Lung (tissue), 12 donors: ENCODE results near the gene PTPRD. TPM values are rescaled to one million over a fixed set of nuclear protein-coding genes. Genes with fewer than 3 reads are reported as not detected.

Experiments
- ATAC-seq: fragments of 200-7000 bp; cut with Tn5 transposase; one replicate; pipeline ENCODE4 v1.9.1; 2020; ENCODE audit warnings: moderate number of reproducible peaks; ENCODE audit not compliant: insufficient read depth, low FRiP score
- DNase-seq, 3 donors: peaks; one replicate each; pipeline ENCODE4 v3.0.0-alpha.2; 2013 to 2017
- H3K27ac ChIP-seq, 2 donors: one replicate each; pipeline ENCODE4 v1.5.1; 2013; ENCODE audit warnings: mild to moderate bottlenecking in 2 of 2, moderate library complexity in 2 of 2, control low read depth in 1 of 2, inconsistent platforms in 1 of 2, low read depth in 1 of 2, low read length in 1 of 2
- H3K27me3 ChIP-seq, 3 donors: one replicate each; pipeline ENCODE4 v1.5.1; 2013; ENCODE audit warnings: low read length in 2 of 3; ENCODE audit not compliant: control insufficient read depth in 3 of 3, insufficient read depth in 3 of 3
- H3K36me3 ChIP-seq, 4 donors: one replicate each; pipeline ENCODE4 v1.5.1; 2013; ENCODE audit warnings: low read length in 4 of 4, mild to moderate bottlenecking in 1 of 4, moderate library complexity in 1 of 4; ENCODE audit not compliant: control insufficient read depth in 4 of 4, insufficient read depth in 4 of 4
- H3K4me1 ChIP-seq, 5 donors: one replicate each; pipeline ENCODE4 v1.5.1; 2013; ENCODE audit warnings: low read length in 5 of 5, mild to moderate bottlenecking in 2 of 5, moderate library complexity in 1 of 5; ENCODE audit not compliant: control insufficient read depth in 5 of 5, insufficient read depth in 5 of 5
- H3K4me3 ChIP-seq: one replicate; pipeline ENCODE4 v1.5.1; 2013; ENCODE audit warnings: mild to moderate bottlenecking, control low read depth, moderate library complexity
- H3K9ac ChIP-seq, 2 donors: one replicate each; pipeline ENCODE4 v1.5.1; 2013; ENCODE audit warnings: low read length in 2 of 2, control low read depth in 1 of 2; ENCODE audit not compliant: insufficient read depth in 1 of 2
- H3K9me3 ChIP-seq, 4 donors: one replicate each; pipeline ENCODE4 v1.5.1; 2013; ENCODE audit warnings: low read length in 3 of 4, mild to moderate bottlenecking in 1 of 4, moderate library complexity in 1 of 4; ENCODE audit not compliant: control insufficient read depth in 4 of 4, insufficient read depth in 3 of 4
- CTCF ChIP-seq: IDR thresholded peaks from 2 replicates; pipeline ENCODE4 v1.5.1; 2012; ENCODE audit warnings: mild to moderate bottlenecking; ENCODE audit errors: control extremely low read depth, extremely low read depth
- WGBS, 2 donors: extraction: QIAGEN DNeasy Blood & Tissue Kit; methylation state at CpG; one replicate each; pipeline ENCODE4 v1.1.7; 2013; 5-methylcytosine and 5-hydroxymethylcytosine counted together
- polyA plus RNA-seq, 2 donors: library from polyadenylated mRNA; stranded (reverse); fragments of 200-250 nt; gene quantifications; one replicate each; pipeline ENCODE4 v1.2.1, GENCODE V29; 2013
- total RNA-seq, 2 donors: library from RNA; depleted of rRNA in 1 of 2; stranded (reverse); fragments of >200 nt in 1 of 2; gene quantifications; one replicate each; pipeline ENCODE4 v1.2.1, GENCODE V29; 2014 to 2021
- donor health status: control.
- donor health status: control.
- donor health status: Bipolar disorder and iron deficiency.
- donor health status: healthy.
- donor health status: DM: yes; HTN: yes; CAD: no.

PTPRD gene
- total and polyA plus RNA-seq, 4 donors = 1.9 to 145 (median 13.7) TPM

- WGBS, 2 donors = 90 to 91% methylated on average over 3 of the region's 3 CpGs
- Histone ChIP-seq H3K27me3 (no peaks in the 10 kb centered on the region), H3K27ac (no peak overlapping the region), H3K9me3 (peaks cover 0 to 4% (median 0%) of the 10 kb centered on the region in 4 donors), H3K36me3 (no peaks in the 10 kb centered on the region), H3K4me3 (no peak overlapping the region), H3K4me1 (no peaks in the 10 kb centered on the region), H3K9ac (no peak overlapping the region)
- no peak for ATAC-seq
- no peak for DNase-seq
- TF ChIP-seq CTCF = no peak
Observed at GRCh38 chr9:9919174-9919775, 693.5 kb downstream of the PTPRD start.

- H3K27me3 ChIP-seq = no peaks in the 10 kb centered on the region
- peaks cover 0 to 7% (median 0%) of the 10 kb centered on the region in 4 donors for H3K9me3 ChIP-seq
- ATAC-seq (no peak), DNase-seq (no peak)
- H3K27ac ChIP-seq = no peak overlapping the region
- H3K4me3 ChIP-seq = no peak overlapping the region
- H3K9ac ChIP-seq = no peak overlapping the region
- no peaks in the 10 kb centered on the region for H3K4me1 ChIP-seq
- no peaks in the 10 kb centered on the region for H3K36me3 ChIP-seq
- no peak for TF ChIP-seq CTCF
Observed at GRCh38 chr9:9917400-9917799, 695.4 kb downstream of the PTPRD start.

- no peak for ATAC-seq
- peaks cover 0 to 7% (median 0%) of the 10 kb centered on the region in 4 donors for H3K9me3 ChIP-seq
- no peaks in the 10 kb centered on the region for H3K27me3 ChIP-seq
- H3K4me1 ChIP-seq = no peaks in the 10 kb centered on the region
- DNase-seq = no peak
- H3K4me3 ChIP-seq = no peak overlapping the region
- TF ChIP-seq CTCF = no peak
- H3K36me3 ChIP-seq = no peaks in the 10 kb centered on the region
- WGBS, 2 donors = 68 to 88% methylated on average over 3 of the region's 3 CpGs
- H3K9ac ChIP-seq = no peak overlapping the region
- H3K27ac ChIP-seq = no peak overlapping the region
Observed at GRCh38 chr9:9914174-9914573, 698.6 kb downstream of the PTPRD start.
